GM19468 (cell line): ENCODE data around the gene PGP.

Experiments used
- ATAC-seq: cut with Tn5 transposase; IDR thresholded peaks from one replicate; pipeline ENCODE4 v1.9.1; 2021; ENCODE audit warnings: mild to moderate bottlenecking, moderate library complexity, moderate number of reproducible peaks; ENCODE audit not compliant: unreplicated experiment; ENCODE audit errors: extremely low read depth

The PGP gene

DNA sequence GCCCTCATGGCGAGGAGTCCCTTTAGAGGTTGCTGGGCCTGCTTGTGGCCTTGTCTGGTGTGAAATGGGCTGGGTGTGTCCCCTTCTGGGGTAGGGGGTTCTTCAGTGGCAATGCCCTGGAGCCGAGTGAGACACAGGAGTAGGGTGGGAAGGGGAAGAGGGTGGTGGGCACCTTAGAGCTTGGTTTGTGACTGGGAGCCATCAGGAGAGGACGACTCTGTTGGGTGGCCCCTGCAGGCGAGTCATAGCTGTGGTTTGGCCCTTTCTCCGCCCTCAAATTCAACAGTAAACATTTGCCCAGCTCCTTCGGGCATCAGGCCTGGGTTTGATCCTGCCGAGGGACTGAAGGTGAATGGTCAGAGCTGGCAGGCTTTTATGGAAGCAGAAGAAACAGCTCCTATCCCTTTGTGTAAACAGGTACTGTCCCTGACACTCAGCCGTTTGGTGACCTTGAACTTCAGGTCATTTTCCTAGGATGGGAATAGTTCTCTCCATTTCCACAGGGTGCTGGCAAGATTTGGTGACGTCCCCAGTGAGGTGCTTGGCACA lies 11.7 kb upstream of the PGP start:
- no peak for ATAC-seq

DNA sequence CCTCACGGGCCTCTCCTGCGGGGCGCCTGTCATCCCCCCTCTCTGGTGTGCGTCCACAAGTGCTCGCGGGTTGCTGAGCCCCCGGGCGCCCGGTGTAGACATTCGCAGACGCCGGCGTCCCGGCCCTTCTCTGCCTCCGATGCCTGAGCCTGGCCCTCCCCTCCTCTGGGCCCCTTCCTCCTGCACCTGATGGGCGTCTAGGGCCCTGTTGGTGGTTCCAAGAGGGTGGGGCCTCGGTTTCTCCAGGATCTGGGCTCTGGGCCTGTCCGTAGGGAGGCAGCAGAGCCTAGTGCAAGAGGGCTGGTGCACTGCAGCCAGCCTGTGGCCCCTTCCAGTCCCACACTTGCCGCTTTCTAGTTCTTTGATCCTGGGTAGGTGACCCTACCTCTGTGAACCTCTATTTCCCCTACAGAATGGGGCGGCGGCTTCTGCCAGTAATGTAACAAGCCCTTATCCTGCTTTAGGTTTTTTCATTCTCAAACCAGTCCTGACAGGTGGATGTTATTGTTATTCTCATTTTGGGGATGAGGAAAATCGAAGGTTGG lies 9.4 kb upstream of the PGP start:
- ATAC-seq, result peak; percentile 10

DNA sequence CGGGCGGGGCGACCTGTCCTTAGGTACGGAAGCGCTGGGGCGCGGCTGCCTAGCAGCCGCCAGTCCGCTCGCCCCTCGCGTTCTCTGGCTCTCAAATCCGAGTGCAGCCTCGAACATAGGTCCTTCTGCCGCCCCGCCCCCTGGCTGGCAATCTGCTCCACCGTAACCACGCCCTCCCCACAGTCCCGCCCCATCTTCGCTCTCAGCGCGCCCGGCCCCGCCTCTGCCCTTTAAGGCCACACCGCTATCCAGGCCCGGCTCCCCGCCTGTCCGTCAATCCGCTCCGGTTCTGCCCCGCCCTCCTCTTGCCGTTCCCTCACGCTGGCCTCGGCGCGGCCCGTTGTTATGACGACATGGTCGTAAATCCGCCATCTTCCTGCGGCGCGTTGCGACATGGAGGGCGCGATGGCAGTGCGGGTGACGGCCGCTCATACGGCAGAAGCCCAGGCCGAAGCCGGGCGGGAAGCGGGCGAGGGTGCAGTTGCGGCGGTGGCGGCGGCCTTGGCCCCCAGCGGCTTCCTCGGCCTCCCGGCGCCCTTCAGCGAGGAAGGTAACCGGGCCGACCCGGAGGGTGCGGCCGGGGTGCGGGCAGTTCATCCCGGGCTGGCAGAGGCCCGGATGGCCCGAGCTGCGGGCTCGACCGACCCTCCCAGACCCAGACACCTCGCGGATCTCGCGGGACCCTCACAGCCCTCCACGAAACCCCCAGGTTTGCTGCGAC lies 8.7 kb upstream of the PGP start, which contains the start of gene E4F1:
TSS of gene E4F1 (plus strand) at position 371 of the 721 bp plus-strand sequence. CDS start at position 394, 23 bp downstream.
- peak; percentile 80 for ATAC-seq

DNA sequence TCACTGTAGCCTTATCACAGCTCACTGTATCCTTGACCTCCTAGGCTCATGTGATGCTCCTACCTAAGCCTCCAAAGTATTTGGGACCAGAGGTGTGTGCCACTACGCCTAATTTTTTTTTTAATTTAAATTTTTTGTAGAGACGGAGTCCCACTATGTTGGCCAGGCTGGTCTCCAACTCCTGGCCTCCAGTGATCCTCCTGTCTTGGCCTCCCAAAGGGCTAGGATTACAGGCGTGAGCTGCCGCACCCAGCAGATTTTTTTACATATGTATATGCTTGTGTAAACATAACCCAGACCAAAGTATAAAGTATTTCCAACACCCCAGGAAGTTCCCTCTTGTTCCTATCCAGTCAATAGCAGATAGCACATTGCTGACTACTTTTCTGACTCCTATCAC lies 1.7 kb upstream of the PGP start:
- no peak for ATAC-seq

DNA sequence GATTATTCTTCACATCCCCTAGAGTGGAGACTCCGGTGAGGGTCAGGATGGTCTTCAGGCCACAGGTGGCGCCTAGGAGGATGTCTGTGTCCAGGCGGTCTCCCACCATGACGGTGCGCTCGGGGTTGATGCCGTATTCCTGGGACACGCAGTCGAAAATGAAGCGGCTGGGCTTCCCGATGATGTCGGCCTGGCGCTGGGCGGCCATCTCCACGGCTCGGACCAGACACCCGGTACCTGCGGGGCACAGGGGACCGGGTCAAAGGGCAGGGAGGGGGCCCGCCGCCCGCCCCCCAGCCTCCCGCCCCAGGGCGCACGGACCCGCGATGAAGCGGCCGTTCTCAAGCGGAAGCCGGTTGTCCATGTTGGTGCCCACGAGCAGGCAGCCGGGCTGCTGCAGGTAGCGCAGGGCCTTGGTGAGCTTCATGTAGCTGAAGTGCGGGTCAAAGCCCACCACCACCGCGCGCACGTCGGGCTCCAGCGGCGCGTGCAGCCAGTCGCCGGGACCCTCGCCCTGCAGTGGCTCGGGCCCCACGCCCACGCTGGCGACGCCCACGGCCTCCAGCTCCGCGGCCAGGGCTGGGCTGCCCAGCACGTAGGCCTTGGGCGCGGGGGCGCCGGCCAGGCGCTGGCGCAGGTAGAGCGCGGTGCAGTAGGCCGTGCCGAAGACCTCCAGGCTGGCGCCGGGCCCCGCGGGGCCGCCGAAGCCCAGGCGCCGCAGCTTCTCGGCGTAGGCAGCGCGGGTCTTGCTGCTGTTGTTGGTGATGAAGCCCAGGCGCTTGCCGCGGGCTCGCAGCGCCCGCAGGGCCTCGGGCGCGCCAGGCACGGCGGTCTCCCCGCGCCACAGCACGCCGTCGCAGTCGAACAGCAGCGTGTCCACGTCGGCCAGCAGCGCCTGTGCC lies 572 bp downstream of the PGP start:
- ATAC-seq, result no peak

DNA sequence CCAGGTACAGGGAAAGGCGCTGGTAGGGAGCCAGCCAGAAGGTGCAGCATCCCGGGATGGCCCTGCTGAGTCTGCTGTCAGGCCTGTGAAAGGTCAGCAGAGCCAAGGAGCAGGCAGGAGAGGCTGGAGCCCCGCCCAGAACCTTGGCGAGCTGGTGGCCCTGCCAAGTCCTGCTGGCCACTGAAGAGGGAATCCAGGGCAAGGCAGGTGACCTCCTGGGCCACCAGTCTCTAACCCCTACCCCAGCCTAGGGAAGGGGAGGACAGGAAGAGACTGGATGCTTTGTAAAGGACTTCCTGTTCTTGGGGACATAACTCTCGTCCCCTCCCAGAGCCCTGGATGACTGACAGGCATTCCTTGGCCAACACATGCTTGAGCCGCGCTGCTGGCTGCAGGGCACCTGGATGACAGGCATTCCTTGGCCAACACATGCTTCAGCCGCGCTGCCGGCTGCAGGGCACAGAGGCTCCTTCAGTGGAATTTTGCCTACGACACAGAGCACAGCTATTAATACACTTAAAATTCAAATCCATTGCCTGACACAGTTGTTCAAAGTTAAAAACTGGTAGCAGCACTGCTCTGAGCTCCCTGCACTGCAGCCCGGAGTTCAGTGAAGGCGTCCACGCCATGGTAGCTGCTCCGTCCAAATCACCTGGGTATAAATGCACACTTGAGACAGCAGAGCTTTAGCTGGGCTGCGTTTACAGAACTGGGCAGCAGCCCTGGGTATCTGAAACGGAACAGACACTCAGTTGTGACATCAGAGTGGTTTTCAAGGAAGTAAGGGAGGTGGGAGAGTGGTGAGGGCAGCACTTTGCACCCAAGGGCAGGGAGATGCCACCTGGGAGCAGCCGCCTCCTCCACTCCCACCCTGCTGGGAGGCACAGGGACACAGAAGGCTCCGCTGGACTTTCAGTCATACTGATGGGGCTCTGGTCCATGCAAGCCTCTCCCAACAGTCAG lies 2.0 kb downstream of the PGP start:
- ATAC-seq, result no peak

DNA sequence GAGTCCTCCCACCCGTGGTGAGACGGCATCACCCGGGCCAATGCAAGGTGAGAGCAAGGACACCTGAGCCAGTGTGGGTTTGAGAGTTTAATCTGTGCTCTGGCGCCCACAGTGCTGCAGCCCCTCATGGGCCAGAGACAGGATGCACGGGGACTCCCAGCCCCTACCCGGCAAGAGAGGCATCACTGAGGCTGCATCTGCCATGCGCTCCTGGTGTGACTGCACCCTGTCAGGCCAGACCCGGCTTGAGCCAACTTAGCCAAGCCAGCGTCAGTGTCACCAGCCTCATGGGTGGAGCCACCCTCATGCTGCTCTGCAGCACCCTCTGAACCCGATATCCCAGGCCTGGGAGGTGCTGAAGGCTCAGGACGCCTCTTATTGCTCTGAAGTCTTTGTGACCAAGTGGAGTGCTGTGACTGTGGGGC lies 2.7 kb downstream of the PGP start:
- ATAC-seq, result no peak

DNA sequence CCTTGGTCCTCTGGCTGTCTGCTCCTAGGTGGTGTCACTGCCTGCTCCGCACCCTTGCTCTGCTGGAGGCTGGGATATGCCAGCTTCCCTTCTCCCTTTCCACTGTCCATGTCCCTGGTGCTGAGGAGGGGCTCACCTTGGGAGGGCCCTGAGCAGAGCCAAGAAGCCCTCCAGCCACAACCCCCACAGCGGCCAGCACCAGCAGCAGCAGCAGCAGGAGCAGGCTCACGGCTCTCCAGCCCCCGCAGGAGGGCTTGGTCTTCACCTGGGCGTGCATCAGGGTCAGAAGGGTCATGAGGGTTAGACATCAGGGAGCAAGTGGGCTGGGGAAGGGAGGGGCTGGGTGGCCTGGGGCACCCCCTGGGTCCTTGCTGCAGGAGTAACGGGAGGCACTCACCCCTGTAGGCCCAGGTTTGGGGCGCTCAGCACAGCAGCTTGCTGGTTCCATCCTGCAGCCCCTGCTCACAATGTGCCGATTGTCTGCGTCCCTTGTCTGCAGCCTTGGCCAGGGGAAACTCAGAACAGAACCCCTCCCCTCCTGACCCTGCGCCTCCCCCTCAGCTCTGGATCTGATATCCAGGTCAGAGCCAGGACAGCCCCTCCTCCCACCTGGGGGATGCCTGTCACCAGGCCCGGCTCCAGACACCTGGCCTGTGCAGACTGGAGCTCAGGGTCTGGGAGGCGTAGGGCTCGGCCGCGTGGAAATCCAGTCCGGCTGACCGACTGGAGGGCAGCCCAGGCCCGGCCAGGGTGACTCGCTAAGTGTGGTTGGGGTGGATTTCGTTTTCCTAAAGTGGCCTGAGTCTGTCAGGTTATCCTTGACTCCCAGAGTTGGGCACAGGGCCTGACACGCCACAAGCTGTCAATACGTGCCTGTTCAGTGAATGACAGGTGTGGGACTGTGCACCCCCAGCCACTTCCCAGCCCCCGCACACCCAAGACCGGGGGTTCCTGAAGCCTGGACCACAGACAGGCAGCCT lies 4.0 kb downstream of the PGP start, which contains the start of gene BRICD5:
TSS of gene BRICD5 (minus strand) at position 478 of the 980 bp plus-strand sequence. CDS start at position 448, 30 bp downstream.
- no peak for ATAC-seq

DNA sequence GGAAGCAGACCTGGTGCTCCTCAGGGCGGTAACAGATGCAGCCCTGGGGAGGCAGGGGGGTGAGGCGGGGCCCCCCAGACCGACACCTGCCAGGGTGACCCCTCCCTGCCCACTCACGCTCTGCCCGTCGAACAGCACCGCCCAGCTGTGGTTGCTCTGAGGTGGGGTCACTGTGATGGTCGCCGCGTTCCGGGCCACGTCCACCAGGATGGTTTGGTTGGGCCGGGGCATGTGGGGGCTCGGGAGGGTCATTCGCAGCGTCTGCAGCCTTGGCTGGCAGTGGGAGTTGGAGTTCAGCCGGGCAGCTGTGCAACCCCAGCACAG lies 4.7 kb downstream of the PGP start:
- ATAC-seq, result no peak

DNA sequence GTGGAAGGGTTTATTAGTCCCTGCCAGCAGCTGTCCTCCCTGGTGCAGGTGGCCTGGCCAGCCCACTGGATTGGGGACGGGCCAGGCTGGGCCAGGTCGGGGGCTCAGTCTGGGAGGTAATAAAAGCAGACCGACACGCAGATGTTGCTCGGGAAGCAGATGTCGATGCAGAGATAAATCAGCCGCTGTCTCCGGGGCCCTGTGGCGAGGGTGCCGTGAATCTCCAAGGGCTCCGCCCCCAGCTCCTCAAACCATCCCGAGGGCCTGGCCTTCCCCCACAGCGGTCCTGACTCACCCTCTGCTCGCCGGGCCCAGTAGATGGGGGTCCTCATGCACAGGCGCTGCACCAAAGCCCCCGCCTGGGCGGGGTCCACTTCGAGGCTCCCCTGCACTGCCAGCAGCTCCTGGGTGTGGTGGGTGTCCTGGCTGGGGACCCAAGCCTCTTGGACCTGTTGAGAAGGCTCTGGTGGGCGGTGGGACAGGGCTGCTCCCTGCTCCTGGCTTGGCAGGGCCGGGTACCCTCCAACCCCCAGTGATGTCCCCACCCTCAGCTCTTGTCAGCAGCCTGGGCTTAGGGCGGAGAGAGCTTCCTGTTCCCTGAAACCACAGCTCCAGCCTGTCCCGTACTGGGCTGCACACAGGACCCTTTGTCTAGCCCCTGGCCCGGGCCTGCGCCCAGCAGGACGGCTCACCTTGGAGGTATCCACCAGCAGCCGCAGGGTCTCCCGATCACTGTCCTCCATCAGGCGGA lies 5.2 kb downstream of the PGP start:
- ATAC-seq, result no peak

DNA sequence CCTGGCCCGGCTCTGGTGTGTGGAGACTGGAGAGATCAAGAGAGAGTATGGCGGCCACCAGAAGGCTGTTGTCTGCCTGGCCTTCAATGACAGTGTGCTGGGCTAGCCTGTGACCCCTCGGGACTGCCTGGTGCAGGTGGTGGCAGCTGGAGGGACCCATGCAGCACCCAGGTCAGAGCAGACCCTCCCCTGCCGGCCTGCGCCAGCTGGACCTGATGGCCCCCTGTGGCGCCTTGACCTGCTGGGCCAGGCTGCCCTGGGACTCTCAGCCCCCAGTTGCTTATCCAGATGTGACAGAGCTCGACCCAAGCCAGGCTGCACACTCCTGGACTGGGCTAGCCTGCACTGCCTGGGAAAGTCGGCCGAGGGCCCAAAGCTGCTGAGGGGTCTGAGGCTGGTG lies 5.9 kb downstream of the PGP start:
- no peak for ATAC-seq

DNA sequence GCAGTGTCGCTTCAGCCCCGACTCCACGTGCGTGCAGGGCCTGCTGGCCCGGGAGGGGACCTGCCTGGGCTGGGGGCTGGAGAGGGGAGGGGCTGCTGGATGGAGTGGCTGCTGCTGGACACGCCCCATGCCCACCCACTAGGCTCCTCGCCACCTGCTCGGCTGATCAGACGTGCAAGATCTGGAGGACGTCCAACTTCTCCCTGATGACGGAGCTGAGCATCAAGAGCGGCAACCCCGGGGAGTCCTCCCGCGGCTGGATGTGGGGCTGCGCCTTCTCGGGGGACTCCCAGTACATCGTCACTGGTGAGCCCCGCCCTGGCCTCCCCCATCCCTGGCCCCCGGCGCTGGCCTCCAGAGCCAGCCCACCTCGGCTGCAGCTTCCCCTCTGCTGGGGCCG lies 6.3 kb downstream of the PGP start:
- ATAC-seq, result no peak

DNA sequence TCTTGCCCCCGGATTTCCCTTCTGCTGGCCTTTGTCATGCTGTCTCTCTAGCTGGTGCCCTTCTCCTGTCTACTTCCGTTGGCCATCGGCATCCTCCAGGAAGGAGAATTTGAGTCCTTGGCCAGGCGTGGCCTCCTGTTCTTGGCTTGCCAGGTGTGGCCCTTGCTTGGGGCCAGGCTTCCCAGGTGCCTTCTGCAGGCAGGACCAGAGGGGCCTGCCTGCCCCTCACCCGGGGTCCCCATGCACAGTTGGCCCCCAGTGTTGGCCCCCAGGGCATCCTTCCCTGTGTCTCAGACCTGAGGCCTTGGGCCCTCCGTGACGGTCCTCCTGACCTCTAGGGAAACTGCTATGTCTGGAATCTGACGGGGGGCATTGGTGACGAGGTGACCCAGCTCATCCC lies 6.8 kb downstream of the PGP start:
- no peak for ATAC-seq

DNA sequence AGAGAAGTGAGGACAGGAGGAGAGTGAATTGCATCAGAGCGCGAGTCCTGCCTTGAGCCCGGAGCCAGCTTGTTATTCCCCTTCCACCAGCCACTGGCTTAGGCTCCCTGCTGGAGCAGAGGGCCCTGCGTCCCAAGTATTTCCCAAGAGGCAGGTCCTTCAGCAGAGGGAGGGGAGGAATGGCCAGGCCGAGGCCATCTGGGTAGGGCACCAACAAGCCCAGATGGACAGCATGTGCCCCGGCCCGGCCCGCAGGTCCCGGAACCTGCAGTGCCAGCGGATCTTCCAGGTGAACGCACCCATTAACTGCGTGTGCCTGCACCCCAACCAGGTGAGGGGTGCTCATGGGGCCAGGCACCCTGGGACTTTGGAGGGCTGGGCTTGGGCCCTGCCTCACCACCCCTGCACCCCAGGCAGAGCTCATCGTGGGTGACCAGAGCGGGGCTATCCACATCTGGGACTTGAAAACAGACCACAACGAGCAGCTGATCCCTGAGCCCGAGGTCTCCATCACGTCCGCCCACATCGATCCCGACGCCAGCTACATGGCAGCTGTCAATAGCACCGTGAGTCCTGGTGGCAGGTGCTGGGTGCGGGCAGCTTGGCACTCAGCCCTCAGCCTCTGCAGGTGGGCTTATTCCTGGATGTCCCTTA lies 7.7 kb downstream of the PGP start:
- ATAC-seq, result no peak

DNA sequence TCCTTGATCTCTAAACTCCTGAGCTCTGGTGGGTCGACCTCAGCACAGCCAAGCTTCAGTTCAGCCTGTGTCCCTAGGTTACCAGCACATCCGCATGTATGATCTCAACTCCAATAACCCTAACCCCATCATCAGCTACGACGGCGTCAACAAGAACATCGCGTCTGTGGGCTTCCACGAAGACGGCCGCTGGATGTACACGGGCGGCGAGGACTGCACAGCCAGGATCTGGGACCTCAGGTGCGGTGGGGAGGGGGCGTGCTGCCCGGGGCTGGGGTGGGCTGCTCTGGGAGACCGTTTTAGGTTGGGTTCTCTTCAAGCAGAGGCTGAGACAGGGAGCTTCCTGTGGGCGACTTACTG lies 8.2 kb downstream of the PGP start:
- ATAC-seq, result no peak

DNA sequence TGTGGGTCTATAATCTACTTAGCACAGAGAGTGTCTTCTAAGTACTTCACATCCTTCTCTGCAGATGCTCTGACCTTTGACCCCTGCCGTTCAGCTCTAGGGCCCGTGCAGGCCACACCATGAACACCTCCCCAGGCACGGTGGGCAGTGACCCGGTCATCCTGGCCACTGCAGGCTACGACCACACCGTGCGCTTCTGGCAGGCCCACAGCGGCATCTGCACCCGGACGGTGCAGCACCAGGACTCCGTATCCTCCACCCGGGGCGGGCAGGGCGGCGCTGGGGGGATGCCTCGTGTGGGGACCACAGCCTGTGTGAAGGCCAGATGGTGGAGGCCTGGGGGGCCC lies 8.7 kb downstream of the PGP start:
- ATAC-seq, result peak; percentile 0

DNA sequence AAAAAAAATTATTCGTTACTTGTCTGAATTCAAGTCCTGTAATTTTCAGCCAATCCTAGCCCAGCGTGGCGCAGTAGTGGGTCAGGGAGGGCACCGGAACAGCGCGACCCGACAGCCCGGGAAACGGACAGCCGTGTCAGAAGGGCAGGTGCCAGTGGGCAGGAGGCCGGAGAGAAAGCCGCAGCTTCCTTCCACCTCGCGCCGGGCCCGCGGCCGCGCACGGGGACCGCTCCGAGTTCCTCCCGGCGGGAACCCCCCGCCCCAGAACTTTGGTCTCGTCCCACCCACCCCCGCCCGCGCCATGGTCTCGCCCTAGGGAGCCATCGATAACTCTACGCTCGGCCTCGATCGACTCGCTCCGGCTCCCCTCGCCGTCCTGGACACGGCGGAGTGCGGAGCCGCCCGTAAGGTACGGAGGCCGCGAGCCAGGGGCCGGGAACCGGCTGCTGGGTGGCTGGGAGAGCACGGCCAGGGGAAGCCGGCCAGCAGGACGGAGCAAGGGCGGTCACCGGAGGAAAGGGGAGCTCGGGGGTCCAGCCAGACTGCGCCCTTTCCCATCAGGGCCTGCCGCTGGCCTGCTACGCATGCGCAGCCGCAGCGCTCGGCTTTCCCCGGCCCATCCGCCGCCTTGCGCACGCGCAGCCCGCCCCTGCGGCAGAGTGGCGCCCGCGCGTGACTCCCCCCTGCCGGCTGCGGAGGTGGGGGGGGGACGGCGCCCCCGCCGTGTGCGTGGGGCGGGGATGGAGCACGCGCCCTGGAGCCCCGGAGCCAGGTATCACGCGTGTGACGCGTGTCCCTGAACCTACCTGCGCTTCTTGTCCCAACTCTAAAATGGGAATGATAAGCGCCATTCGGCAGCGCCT lies 9.3 kb downstream of the PGP start, which contains the start of gene MLST8:
TSS of gene MLST8 (plus strand) at position 351 of the 863 bp plus-strand sequence. CDS start 632 bp downstream, outside the sequence.
- ATAC-seq, result peak; percentile 69
